Liver (tissue), 3 donors: Measurements from ENCODE around the gene TTC28.

Experiments
- EGR1 ChIP-seq, 2 donors: IDR thresholded peaks; 2 replicates each; pipeline ENCODE4 v1.6.1; 2016 to 2018; ENCODE audit warnings: antibody characterized with exemption in 2 of 2, low read depth in 2 of 2
- JUND ChIP-seq, 2 donors: IDR thresholded peaks; 2 replicates each; pipeline ENCODE4 v1.6.1; 2016; ENCODE audit warnings: antibody characterized with exemption in 2 of 2
- RAD21 ChIP-seq, 2 donors: IDR thresholded peaks; 2 replicates each; pipeline ENCODE4 v1.6.1; 2016; ENCODE audit warnings: antibody characterized with exemption in 2 of 2, mild to moderate bottlenecking in 2 of 2
- SP1 ChIP-seq: IDR thresholded peaks from 2 replicates; pipeline ENCODE4 v1.6.1; 2018; ENCODE audit warnings: antibody characterized with exemption, mild to moderate bottlenecking
- TAF1 ChIP-seq: conservative IDR thresholded peaks from 2 replicates; pipeline ENCODE4 v1.6.1; 2016; ENCODE audit warnings: antibody characterized with exemption, mild to moderate bottlenecking
- TF ChIP-seq, protein P1 (sequence below): fragments of 150-350 bp; IDR thresholded peaks from 2 replicates; pipeline ENCODE4 v1.5.1; 2017; ENCODE audit warnings: improper control_type of control experiment, low read depth, low read length; ENCODE audit not compliant: missing input control
- TF ChIP-seq, protein P2 (sequence below): IDR thresholded peaks from 2 replicates; pipeline ENCODE4 v1.6.1; 2016; ENCODE audit warnings: antibody characterized with exemption
- TF ChIP-seq, protein P3 (sequence below): IDR thresholded peaks from 2 replicates; pipeline ENCODE4 v1.6.1; 2016; ENCODE audit warnings: antibody characterized with exemption, mild to moderate bottlenecking
- donor health status: healthy.
- donor health status: healthy.

DNA sequence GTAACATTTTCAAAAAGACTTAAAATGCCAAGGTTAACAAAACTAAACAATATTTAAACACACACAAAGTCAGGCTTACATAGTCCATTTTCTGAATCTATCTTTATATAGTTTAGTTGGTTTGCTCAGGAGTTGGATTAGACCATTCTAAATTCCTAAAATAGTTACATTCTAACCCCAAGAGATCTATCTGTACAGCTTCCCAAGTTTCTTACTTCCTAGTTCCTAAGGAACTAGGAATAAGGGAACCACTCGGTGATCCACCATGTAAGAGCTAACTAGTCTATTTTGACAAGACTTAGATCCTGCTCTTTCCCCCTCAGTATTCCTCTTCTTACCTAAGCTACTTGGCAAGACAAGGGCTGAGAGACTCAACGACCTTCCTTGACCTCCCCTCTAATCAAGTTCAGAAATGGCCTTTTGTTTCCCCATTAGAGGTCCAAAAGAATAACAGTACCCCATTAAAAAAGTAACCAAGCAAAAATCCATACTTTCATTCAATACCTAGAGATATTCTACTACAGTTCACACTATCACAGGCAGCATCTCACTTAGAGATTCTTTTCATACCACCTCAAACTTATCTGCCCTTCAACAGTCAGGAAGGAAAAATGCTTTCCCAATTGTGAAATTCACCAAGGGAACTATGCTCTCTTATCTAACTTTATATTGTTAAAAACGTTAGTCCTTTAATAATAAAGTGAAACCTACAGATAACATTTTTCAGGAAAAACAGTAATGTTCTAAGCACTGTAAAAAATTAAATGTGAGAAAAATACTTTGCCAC, 253.1 kb downstream of the TTC28 start:
- TF ChIP-seq, protein P1, sequence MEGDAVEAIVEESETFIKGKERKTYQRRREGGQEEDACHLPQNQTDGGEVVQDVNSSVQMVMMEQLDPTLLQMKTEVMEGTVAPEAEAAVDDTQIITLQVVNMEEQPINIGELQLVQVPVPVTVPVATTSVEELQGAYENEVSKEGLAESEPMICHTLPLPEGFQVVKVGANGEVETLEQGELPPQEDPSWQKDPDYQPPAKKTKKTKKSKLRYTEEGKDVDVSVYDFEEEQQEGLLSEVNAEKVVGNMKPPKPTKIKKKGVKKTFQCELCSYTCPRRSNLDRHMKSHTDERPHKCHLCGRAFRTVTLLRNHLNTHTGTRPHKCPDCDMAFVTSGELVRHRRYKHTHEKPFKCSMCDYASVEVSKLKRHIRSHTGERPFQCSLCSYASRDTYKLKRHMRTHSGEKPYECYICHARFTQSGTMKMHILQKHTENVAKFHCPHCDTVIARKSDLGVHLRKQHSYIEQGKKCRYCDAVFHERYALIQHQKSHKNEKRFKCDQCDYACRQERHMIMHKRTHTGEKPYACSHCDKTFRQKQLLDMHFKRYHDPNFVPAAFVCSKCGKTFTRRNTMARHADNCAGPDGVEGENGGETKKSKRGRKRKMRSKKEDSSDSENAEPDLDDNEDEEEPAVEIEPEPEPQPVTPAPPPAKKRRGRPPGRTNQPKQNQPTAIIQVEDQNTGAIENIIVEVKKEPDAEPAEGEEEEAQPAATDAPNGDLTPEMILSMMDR: no peak
- TF ChIP-seq JUND (IDR thresholded peaks at IDR 0.05) (no peak), TAF1 (no peak), EGR1 (IDR thresholded peaks at IDR 0.05; ENCODE audit: low read depth in 2 of 2) (no peak), RAD21 (IDR thresholded peaks at IDR 0.05) (no peak), SP1 (no peak)
- TF ChIP-seq, protein P2, sequence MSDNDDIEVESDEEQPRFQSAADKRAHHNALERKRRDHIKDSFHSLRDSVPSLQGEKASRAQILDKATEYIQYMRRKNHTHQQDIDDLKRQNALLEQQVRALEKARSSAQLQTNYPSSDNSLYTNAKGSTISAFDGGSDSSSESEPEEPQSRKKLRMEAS: no peak
- TF ChIP-seq, protein P3, sequence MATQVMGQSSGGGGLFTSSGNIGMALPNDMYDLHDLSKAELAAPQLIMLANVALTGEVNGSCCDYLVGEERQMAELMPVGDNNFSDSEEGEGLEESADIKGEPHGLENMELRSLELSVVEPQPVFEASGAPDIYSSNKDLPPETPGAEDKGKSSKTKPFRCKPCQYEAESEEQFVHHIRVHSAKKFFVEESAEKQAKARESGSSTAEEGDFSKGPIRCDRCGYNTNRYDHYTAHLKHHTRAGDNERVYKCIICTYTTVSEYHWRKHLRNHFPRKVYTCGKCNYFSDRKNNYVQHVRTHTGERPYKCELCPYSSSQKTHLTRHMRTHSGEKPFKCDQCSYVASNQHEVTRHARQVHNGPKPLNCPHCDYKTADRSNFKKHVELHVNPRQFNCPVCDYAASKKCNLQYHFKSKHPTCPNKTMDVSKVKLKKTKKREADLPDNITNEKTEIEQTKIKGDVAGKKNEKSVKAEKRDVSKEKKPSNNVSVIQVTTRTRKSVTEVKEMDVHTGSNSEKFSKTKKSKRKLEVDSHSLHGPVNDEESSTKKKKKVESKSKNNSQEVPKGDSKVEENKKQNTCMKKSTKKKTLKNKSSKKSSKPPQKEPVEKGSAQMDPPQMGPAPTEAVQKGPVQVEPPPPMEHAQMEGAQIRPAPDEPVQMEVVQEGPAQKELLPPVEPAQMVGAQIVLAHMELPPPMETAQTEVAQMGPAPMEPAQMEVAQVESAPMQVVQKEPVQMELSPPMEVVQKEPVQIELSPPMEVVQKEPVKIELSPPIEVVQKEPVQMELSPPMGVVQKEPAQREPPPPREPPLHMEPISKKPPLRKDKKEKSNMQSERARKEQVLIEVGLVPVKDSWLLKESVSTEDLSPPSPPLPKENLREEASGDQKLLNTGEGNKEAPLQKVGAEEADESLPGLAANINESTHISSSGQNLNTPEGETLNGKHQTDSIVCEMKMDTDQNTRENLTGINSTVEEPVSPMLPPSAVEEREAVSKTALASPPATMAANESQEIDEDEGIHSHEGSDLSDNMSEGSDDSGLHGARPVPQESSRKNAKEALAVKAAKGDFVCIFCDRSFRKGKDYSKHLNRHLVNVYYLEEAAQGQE: no peak
